ENCODE results near the gene BTN1A1. TPM values are rescaled to one million over a fixed set of nuclear protein-coding genes. Genes with fewer than 3 reads are reported as not detected.

Gene BTN1A1
- total and polyA plus RNA-seq, 10 of the 15 experiments (the other 5 are each of a cell fraction or from before 2014, with no cell fraction given) = 0.05 to 2.2 (median 0.87) TPM

DNA sequence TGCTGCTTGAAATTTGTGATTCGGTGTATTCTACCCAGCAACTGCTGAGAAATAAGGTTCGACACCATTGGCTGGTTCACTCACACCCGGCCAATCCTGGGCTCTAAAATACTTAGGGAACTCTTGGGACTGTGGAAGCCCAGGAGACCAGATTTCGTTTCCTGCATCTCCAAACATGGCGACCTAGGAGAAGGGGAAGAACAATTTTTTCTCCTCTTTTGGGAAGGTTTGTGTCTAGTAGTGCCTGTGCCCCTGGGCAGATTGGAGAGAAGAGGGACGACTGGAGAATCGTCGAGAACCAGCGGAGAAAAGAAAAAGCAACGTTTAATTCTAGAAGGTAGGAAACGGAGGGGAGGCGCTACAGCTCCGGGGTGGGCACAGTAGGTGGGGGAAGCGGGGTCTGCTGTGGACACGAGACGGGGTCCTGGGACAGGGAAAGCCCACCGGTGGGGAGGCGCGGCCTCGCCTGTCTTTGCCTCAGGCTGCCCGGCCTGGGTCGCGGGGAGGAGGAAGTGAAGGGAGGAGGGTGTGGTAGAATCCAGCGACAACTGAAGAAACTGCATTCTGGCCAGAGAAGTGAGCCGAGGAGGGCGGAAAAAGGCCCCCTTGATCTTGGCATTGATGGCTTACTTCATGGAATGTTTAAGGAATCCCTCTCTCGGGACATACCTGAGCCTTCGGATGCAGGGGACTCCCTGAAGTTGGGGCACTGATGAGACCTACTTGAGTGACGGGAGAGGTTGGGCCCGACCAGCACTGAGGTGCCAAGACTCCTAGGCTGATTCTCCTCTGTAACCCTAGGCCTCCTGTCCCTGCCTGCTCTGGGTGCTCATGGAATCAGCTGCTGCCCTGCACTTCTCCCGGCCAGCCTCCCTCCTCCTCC is 42.1 kb upstream of the BTN1A1 start, which contains the start of gene BTN2A1 (continued):
- TF ChIP-seq ZNF207 (IDR thresholded peaks at IDR 0.05; ENCODE audit: borderline replicate concordance) (no peak), RELA (IDR thresholded peaks at IDR 0.05; ENCODE audit: borderline replicate concordance, partially characterized antibody) (peak; percentile 23), IKZF2 (IDR thresholded peaks at IDR 0.05) (peak; percentile 77 to 87), FOXK2 (IDR thresholded peaks at IDR 0.05) (peak; percentile 42; the same call in 1 of the 2 replicates), MXI1 (IDR thresholded peaks at IDR 0.05; ENCODE audit: low read depth, low read length) (0 out of 2 replicates have a peak, but pooled peaks have one; percentile 37), NFYB (IDR thresholded peaks at IDR 0.05; ENCODE audit: insufficient read depth, low read depth, low read length) (peak; percentile 72), PML (IDR thresholded peaks at IDR 0.05; ENCODE audit: low read length) (0 out of 2 replicates have a peak, but pooled peaks have one; percentile 68), NR2C2 (IDR thresholded peaks at IDR 0.05; ENCODE audit: borderline replicate concordance, control insufficient read depth, insufficient read length, low read depth) (no peak), MEF2B (IDR thresholded peaks at IDR 0.05; ENCODE audit: partially characterized antibody, poor library complexity, severe bottlenecking) (peak; percentile 87), TAF1 (IDR thresholded peaks at IDR 0.05; ENCODE audit: borderline replicate concordance, low read depth, low read length) (0 out of 2 replicates have a peak, but pooled peaks have one; percentile 24), SMAD5 (IDR thresholded peaks at IDR 0.05; ENCODE audit: low read depth) (0 out of 2 replicates have a peak, but pooled peaks have one; percentile 34), NFYA (IDR thresholded peaks at IDR 0.05; ENCODE audit: borderline replicate concordance, low read depth, low read length) (no peak), CREB1 (IDR thresholded peaks at IDR 0.05; ENCODE audit: low read depth) (peak; percentile 92), POLR2A (IDR thresholded peaks at IDR 0.05; ENCODE audit: low read depth, low read length) (peak; percentile 66; the same call in 1 of the 2 replicates), PAX8 (IDR thresholded peaks at IDR 0.05) (0 out of 2 replicates have a peak, but pooled peaks have one; percentile 29), SRF (IDR thresholded peaks at IDR 0.05; ENCODE audit: low read depth in 2 of 2, low read length in 2 of 2) (peak in 1 of 2 experiments; percentile 63; a peak in 1 of 4 replicates), CREM (IDR thresholded peaks at IDR 0.05; ENCODE audit: low read depth) (peak; percentile 88)
- TF ChIP-seq, protein P1, sequence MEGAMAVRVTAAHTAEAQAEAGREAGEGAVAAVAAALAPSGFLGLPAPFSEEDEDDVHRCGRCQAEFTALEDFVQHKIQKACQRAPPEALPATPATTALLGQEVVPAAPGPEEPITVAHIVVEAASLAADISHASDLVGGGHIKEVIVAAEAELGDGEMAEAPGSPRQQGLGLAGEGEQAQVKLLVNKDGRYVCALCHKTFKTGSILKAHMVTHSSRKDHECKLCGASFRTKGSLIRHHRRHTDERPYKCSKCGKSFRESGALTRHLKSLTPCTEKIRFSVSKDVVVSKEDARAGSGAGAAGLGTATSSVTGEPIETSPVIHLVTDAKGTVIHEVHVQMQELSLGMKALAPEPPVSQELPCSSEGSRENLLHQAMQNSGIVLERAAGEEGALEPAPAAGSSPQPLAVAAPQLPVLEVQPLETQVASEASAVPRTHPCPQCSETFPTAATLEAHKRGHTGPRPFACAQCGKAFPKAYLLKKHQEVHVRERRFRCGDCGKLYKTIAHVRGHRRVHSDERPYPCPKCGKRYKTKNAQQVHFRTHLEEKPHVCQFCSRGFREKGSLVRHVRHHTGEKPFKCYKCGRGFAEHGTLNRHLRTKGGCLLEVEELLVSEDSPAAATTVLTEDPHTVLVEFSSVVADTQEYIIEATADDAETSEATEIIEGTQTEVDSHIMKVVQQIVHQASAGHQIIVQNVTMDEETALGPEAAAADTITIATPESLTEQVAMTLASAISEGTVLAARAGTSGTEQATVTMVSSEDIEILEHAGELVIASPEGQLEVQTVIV (IDR thresholded peaks at IDR 0.05; ENCODE audit: borderline replicate concordance, partially characterized antibody) = no peak
- TF ChIP-seq, protein P2, sequence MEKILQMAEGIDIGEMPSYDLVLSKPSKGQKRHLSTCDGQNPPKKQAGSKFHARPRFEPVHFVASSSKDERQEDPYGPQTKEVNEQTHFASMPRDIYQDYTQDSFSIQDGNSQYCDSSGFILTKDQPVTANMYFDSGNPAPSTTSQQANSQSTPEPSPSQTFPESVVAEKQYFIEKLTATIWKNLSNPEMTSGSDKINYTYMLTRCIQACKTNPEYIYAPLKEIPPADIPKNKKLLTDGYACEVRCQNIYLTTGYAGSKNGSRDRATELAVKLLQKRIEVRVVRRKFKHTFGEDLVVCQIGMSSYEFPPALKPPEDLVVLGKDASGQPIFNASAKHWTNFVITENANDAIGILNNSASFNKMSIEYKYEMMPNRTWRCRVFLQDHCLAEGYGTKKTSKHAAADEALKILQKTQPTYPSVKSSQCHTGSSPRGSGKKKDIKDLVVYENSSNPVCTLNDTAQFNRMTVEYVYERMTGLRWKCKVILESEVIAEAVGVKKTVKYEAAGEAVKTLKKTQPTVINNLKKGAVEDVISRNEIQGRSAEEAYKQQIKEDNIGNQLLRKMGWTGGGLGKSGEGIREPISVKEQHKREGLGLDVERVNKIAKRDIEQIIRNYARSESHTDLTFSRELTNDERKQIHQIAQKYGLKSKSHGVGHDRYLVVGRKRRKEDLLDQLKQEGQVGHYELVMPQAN (conservative IDR thresholded peaks at IDR 0.05) = peak; percentile 57
- TF ChIP-seq, protein P3, sequence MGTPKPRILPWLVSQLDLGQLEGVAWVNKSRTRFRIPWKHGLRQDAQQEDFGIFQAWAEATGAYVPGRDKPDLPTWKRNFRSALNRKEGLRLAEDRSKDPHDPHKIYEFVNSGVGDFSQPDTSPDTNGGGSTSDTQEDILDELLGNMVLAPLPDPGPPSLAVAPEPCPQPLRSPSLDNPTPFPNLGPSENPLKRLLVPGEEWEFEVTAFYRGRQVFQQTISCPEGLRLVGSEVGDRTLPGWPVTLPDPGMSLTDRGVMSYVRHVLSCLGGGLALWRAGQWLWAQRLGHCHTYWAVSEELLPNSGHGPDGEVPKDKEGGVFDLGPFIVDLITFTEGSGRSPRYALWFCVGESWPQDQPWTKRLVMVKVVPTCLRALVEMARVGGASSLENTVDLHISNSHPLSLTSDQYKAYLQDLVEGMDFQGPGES (IDR thresholded peaks at IDR 0.05) = peak; percentile 46; the same call in 1 of the 2 replicates

Data from GM12878 (cell line).